Endothelial cell of umbilical vein (primary cell): ENCODE data around the gene SPINK7. TPM values are rescaled to one million over a fixed set of nuclear protein-coding genes. Genes with fewer than 3 reads are reported as not detected.

Experiments used
- Bru-seq: library from RNA; stranded (reverse); fragments of 400-500 nt; gene quantifications from one replicate; lab custom pipeline; 2021; lab: Mats Ljungman, UMichigan
- BruChase-seq, 2 experiments: library from RNA; stranded (reverse); fragments of 400-500 nt; gene quantifications; one replicate each; lab custom pipeline; 2021; lab: Mats Ljungman, UMichigan
- BruUV-seq: library from RNA; stranded (reverse); fragments of 400-500 nt; replicated peaks from 2 replicates; lab custom pipeline; 2021; lab: Mats Ljungman, UMichigan
- CTCF ChIA-PET: fragments of 300-600, 350-600 bp; sonication (Branson Sonifier 250); formaldehyde crosslinking; loops from one replicate; lab custom pipeline; 2021; ENCODE audit warnings: antibody characterized with exemption, inconsistent platforms; lab: Charles Lee
- POLR2A ChIA-PET: fragments of 300-600, 350-600 bp; sonication (Branson Sonifier 250); formaldehyde crosslinking; loops from one replicate; lab custom pipeline; 2021; ENCODE audit warnings: antibody characterized with exemption, inconsistent platforms; lab: Charles Lee
- DNase-seq: peaks from one replicate; pipeline ENCODE4 v3.0.0-alpha.2; 2011; ENCODE audit warnings: low read depth, low spot score
- FAIRE-seq: peaks from 2 replicates; lab custom pipeline; 2011; peaks lifted over from hg19 to GRCh38; lab: Jason Lieb, UNC
- H2AFZ ChIP-seq: 2 replicates; pipeline ENCODE4 v1.6.0; 2012; ENCODE audit warnings: low read depth, low read length, control low read depth, inconsistent platforms
- H3K27ac ChIP-seq: 2 replicates; pipeline ENCODE4 v1.5.1; 2011; ENCODE audit warnings: low read depth, mild to moderate bottlenecking, control low read depth, low read length, moderate library complexity; ENCODE audit not compliant: insufficient read depth
- H3K27me3 ChIP-seq, 2 experiments: 2 replicates each; pipeline versions ENCODE4 v1.6.0 to v1.6.1; 2011; ENCODE audit warnings: low read length in 2 of 2, mixed read lengths in 1 of 2; ENCODE audit not compliant: control insufficient read depth in 2 of 2, insufficient read depth in 2 of 2
- H3K36me3 ChIP-seq, 2 experiments: 2 replicates in 1 of 2; 3 replicates in 1 of 2; pipeline ENCODE4 v1.5.1; 2011; ENCODE audit warnings: low read length in 2 of 2, mild to moderate bottlenecking in 1 of 2, moderate library complexity in 1 of 2; ENCODE audit not compliant: control insufficient read depth in 2 of 2, insufficient read depth in 2 of 2; ENCODE audit errors: extremely low read depth in 1 of 2
- H3K4me1 ChIP-seq: 3 replicates; pipeline ENCODE4 v1.5.1; 2011; ENCODE audit warnings: mild to moderate bottlenecking, low read length; ENCODE audit not compliant: control insufficient read depth, insufficient read depth; ENCODE audit errors: extremely low read depth
- H3K4me2 ChIP-seq: 2 replicates; pipeline ENCODE4 v1.6.1; 2011; ENCODE audit warnings: low read length, control low read depth, mixed read lengths; ENCODE audit not compliant: insufficient read depth
- H3K4me3 ChIP-seq, 3 experiments: fragments of 200-600 bp in 1 of 3; sonication (generic), shearing (Covaris generic) in 1 of 3; replicated peaks in 1 of 3; 2 replicates each; pipeline ENCODE4 v1.5.1; 2011 to 2016; ENCODE audit warnings: control low read depth in 3 of 3, low read length in 3 of 3, mild to moderate bottlenecking in 2 of 3, inconsistent platforms in 1 of 3, low read depth in 1 of 3, moderate library complexity in 1 of 3; ENCODE audit not compliant: insufficient read depth in 1 of 3
- H3K79me2 ChIP-seq: 2 replicates; pipeline ENCODE4 v1.6.0; 2012; ENCODE audit warnings: low read length, inconsistent platforms; ENCODE audit not compliant: control insufficient read depth, insufficient read depth
- H3K9ac ChIP-seq: replicated peaks from 2 replicates; pipeline ENCODE3; 2011; ENCODE audit warnings: low read length, control low read depth; ENCODE audit not compliant: insufficient read depth; ENCODE audit errors: extremely low read depth
- H3K9me1 ChIP-seq: replicated peaks from 3 replicates; pipeline ENCODE4 v1.6.0; 2011; ENCODE audit warnings: mild to moderate bottlenecking, low read length; ENCODE audit not compliant: control insufficient read depth, insufficient read depth; ENCODE audit errors: extremely low read depth
- H3K9me3 ChIP-seq: replicated peaks from 2 replicates; pipeline ENCODE4 v1.5.1; 2012; ENCODE audit warnings: low read length, inconsistent platforms; ENCODE audit not compliant: control insufficient read depth, insufficient read depth
- H4K20me1 ChIP-seq: replicated peaks from 2 replicates; pipeline ENCODE3; 2011; ENCODE audit warnings: mild to moderate bottlenecking, low read length; ENCODE audit not compliant: control insufficient read depth, insufficient read depth; ENCODE audit errors: extremely low read depth
- CTCF ChIP-seq, 2 donors: IDR thresholded peaks; 1 replicate in 1 of 2; 2 replicates in 1 of 2; pipeline ENCODE4 v1.5.1; 2011; ENCODE audit warnings: low read length in 2 of 2, mild to moderate bottlenecking in 2 of 2, moderate library complexity in 2 of 2, control low read depth in 1 of 2, inconsistent platforms in 1 of 2, low read depth in 1 of 2; ENCODE audit not compliant: insufficient read depth in 1 of 2; ENCODE audit errors: extremely low read depth in 1 of 2
- EZH2 ChIP-seq: IDR thresholded peaks from 2 replicates; pipeline ENCODE4 v1.6.1; 2012; ENCODE audit warnings: borderline replicate concordance, low read depth, mild to moderate bottlenecking, moderate library complexity, low read length, inconsistent platforms; ENCODE audit not compliant: severe bottlenecking
- FOS ChIP-seq: IDR thresholded peaks from 2 replicates; pipeline ENCODE4 v1.6.1; 2011; ENCODE audit warnings: mild to moderate bottlenecking, low read length, moderate library complexity, borderline replicate concordance; ENCODE audit not compliant: insufficient read depth
- GATA2 ChIP-seq: IDR thresholded peaks from 2 replicates; pipeline ENCODE4 v1.7.0; 2011; ENCODE audit warnings: low read depth, mild to moderate bottlenecking, moderate library complexity, mixed read lengths, low read length; ENCODE audit not compliant: insufficient read length, insufficient read depth
- JUN ChIP-seq: IDR thresholded peaks from 2 replicates; pipeline ENCODE4 v1.6.1; 2011; ENCODE audit warnings: borderline replicate concordance, low read depth; ENCODE audit not compliant: insufficient read length, insufficient read depth
- MAX ChIP-seq: IDR thresholded peaks from 2 replicates; pipeline ENCODE4 v1.6.1; 2011; ENCODE audit not compliant: insufficient read depth, insufficient read length
- MYC ChIP-seq: IDR thresholded peaks from one replicate; pipeline ENCODE4 v1.6.1; 2011; ENCODE audit warnings: mild to moderate bottlenecking, low read depth, low read length
- POLR2A ChIP-seq: IDR thresholded peaks from 2 replicates; pipeline ENCODE4 v1.6.1; 2012; ENCODE audit warnings: low read depth, mild to moderate bottlenecking, control low read depth, low read length
- POLR2AphosphoS5 ChIP-seq: IDR thresholded peaks from 2 replicates; pipeline ENCODE4 v1.6.1; 2012; ENCODE audit warnings: low read depth, mild to moderate bottlenecking, control low read depth, low read length, moderate library complexity; ENCODE audit not compliant: insufficient read depth
- dilution Hi-C: fragments of 300-500 bp; cut with MboI; formaldehyde crosslinking; loops from one replicate; pipeline ENCODE4 v1.15.0; 2019; ENCODE audit warnings: low sequenced_read_pairs; ENCODE audit not compliant: extremely low pct_ligation_motif_present
- intact Hi-C: fragments of 100-400 bp; cut with micrococcal nuclease; formaldehyde crosslinking; loops from one replicate; pipeline ENCODE4 v1.10.0; 2022
- long read RNA-seq: library from polyadenylated mRNA; stranded (forward); transcript quantifications from one replicate; pipeline ENCODE4 v2.0.0, GENCODE V29; 2021
- polyA minus RNA-seq, 3 experiments: library from RNA; depleted of rRNA, polyadenylated mRNA; stranded (reverse); fragments of >200 nt; gene quantifications; 1 replicate in 1 of 3; 2 replicates in 2 of 3; pipeline ENCODE4 v1.2.3, GENCODE V29; 2011
- polyA plus RNA-seq, 4 experiments: library from polyadenylated mRNA; depleted of rRNA in 3 of 4; stranded (reverse) in 3 of 4; unstranded in 1 of 4; fragments of >200 nt; gene quantifications; 2 replicates each; pipeline versions ENCODE4 v1.2.1 to v1.2.3, GENCODE V29; 2011 to 2012; ENCODE audit warnings: missing spikeins in 1 of 4
- total RNA-seq: library from RNA; stranded (reverse); gene quantifications from 2 replicates; pipeline ENCODE4 v1.2.3, GENCODE V29; 2021

SPINK7 gene
- total RNA-seq (not detected in 2 replicates), polyA plus RNA-seq (not detected in 2 replicates), polyA minus RNA-seq (not detected in 2 replicates), Bru-seq, nascent RNA (not detected), BruChase-seq, experiment 1, labeled RNA remaining after a 6-hour chase (not detected), BruChase-seq, experiment 2, labeled RNA remaining after a 2-hour chase (not detected)
- not detected in 2 replicates for polyA plus RNA-seq (2011; cell fraction: cytosol; rRNA removed)
- not detected in 2 replicates for polyA plus RNA-seq (2011; cell fraction: nucleus; rRNA removed)
- not detected in 2 replicates for polyA plus RNA-seq (2012)
- polyA minus RNA-seq (2011; cell fraction: cytosol; rRNA and poly(A)+ RNA removed) = not detected
- not detected in 2 replicates for polyA minus RNA-seq (2011; cell fraction: nucleus; rRNA and poly(A)+ RNA removed)
- long read RNA-seq = 0 reads

DNA sequence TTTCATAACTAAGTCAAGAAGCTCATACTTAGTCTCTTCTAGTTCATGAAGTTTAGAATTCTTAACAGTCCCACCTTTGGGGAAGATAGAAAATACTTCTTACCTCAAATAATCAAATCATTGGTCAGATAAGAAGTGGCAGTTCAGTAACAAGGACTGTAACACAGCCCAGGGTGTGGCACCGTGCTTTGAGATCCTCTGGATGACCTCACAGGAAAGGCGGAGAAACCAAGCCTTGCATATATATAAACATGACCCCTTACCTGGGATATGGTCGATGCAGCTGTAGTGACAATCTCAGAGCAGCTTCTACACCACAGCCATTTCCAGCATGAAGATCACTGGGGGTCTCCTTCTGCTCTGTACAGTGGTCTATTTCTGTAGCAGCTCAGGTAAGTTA lies at the start of gene SPINK7:
SPINK7 (plus strand) TSS at position 271 of the 400 bp plus-strand sequence; CDS start at position 332, 61 bp downstream.
- Histone ChIP-seq H4K20me1 (no peaks in the 10 kb centered on the region), H3K9me1 (no peaks in the 10 kb centered on the region), H3K36me3 (no peaks in the 10 kb centered on the region), H3K9me3 (no peaks in the 10 kb centered on the region), H3K27ac (no peak within 1 kb of the TSS), H3K9ac (no peak within 1 kb of the TSS), H3K79me2 (no peaks in the 10 kb centered on the region), H3K4me2 (no peak within 1 kb of the TSS), H3K4me1 (no peaks in the 10 kb centered on the region), H3K27me3 (no peaks in the 10 kb centered on the region), H3K4me3 (no peak within 1 kb of the TSS), H2AFZ (no peak within 1 kb of the TSS)
- intact Hi-C loops (no loop called here), dilution Hi-C loops (no loop called here)
- TF ChIP-seq GATA2 (no peak), POLR2AphosphoS5 (no peak), MYC (no peak), CTCF (IDR thresholded peaks at IDR 0.05; ENCODE audit: extremely low read depth in 1 of 2, insufficient read depth in 1 of 2, low read depth in 1 of 2, low read length in 2 of 2) (no peak), POLR2A (no peak), EZH2 (no peak), FOS (no peak), MAX (no peak), JUN (no peak)
- BruUV-seq = no TSS peak
- DNase-seq (no peak), FAIRE-seq (no peak)
- POLR2A ChIA-PET = no interaction called here
- CTCF ChIA-PET = no interaction called here
